ENCODE data around the gene CABLES2.

The CABLES2 gene

DNA sequence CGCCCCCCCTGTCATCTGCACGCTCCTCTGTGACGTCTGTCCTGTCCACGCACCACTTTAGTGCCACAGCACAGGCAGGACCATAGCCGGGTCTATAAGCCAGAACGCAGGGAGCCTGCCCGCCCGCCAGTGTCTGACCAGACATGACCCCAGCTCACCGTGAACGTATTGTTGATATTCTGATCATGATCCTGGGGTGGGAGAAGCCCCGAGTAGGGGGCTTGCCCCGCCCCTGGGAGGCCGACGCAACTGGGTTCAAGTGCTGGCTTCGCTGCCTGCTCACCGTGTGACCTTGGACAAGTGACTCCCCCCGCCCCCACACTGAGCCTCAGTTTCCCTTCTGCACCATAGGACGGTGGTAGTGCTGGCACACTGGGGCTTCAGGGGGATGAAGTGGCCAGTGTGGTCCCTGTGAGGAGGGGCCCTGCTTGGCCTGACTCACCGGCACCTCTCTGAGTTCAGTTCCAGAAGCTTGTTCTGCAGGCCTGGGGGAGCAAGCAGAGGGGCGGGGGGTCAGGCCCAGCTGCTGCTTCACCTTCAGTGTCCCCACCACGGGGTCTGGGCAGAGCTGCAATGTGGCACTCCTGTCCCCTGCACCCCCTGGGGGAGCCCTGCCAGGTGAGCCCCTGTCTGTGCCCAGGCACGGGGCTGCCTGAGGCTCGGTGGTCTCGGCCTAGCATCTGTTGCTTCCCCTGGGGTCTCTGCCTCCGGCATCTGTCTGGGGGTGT is 11.1 kb upstream of the CABLES2 start:
- DNase-seq = no peak

DNA sequence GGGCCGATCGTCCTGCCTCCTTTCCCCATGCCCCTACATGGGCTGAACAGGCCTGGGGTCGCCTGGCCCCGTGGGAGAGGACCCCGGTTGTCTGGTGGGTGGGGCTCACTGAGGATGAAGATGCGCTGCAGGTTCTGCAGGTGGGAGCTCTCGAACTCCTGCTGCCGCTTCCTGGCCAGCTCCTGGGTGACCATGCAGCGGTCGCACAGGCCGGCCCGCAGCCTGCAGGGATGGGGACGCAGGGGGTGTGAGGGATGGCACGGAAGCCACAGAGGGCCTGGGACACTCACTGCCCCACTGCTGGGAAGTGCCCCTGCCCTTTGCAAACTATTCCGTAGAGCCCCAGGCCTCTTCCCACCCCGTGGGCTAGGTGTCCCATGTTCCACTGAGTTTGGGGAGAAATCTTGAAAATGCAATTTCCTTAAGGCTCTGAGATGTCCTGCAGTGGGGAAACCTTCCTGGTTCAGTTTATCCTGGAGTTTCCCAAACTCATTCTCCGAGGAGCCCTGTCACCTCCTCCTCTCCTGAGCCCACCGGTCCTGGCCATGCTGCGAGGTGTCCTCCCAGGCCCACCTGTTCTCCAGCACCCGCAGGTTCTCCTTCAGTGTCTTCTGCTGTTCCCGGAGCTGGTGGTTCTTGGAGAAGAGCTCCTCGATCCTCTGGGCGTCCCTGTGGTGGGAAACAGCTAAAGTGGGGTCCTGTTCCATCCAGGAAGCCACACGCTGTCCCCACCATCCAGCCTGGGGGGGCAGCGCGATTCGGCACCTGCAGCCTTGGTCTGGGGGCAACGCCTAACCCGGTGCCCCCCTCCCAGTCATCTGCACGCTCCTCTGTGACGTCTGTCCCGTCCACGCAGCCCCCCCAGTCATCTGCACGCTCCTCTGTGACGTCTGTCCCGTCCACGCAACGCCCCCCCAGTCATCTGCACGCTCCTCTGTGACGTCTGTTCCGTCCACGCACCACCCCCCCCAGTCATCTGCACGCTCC is 9.9 kb upstream of the CABLES2 start:
- DNase-seq = no peak

DNA sequence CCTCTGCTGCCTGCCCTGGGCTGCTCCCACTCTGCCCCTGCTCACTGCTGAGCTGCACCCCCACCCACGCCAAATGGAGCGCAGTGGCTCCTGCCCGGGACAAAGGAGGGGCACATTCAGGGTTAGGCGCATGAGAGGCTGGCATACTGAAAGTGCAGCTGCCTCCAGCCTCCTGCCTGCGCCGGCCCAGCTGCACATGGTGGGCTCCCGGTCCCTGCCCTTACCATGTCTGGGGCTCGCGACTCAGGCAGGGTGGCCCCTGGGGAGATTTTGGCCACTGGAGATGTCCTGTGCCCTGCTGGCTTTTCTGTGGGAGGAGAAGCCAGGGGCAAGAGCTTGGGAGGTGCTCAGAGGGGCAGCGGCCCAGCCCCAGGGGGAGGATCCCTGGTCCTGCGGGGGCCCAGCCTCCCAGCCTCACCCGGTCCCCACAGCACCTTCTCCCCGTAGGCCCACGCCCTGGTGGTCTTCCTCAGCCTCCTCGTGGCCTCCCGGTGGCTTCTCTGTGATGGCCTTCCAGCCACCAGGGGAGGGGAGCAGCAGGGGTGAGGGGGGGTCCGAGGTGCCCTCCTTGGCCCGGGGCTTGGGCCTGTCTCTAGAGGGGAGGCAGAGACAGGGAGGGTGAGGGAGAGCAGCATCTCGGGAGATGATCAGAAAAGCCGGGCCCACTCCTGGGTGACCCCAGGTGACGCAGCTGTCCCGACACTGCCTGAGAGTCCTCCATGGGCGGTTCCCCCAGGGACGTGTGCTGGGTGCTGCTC is 8.4 kb upstream of the CABLES2 start:
- no peak for DNase-seq

DNA sequence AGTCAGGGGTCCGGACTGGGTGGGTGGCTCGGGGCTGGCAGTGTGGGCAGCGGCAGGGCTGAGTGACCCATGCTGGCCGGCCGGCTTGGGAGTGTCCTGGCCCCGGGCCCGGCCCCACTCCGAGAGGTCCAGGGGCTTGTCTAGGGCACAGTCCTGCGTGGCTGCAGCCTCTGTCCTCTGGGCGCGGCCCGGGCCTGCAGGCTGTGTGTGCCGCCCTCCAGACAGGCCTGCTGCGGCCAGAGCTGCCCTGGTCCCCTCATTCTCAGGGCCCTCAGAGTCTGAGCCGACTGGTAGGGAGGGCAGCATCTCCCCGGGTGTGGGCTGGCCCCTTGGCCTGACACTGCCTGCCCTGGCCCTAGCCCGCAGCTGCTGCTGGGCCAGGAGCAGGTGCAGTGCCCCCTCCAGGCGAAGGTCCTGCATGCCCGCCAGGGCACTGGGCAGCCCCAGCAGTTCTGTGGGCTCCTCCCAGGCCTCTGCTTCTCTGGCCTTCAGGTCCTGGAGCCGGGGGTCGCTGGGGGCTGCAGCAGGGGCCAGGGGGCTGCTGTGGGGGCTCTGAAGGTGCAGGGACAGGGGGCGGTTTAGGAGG is 6.9 kb upstream of the CABLES2 start:
- DNase-seq = no peak

DNA sequence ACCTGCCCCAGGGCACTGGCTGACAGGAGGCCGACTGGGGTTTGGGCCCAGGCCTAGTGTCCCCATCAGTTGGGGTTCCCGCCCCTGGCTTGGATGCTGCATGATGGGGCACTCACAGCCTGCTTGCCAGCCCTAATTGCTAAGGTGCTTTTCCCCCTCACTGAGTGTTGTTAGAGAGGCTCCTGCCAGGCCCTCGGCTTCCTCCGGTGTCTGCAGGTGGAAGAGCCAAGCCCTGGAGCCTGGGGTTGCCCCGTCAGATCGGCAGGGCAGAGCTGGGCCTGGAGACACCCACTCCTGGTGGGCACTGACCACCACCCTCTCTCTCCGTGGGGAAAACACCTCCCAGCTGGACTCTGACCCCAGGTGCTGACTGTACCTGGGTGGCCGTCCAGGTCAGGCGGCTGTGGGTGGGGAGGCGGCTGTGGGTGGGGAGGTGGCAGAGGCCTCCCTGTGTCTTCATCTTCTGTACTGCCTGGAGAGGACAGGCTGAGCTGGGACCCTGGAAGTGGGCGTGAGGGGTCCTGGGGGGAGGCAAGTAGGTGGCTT is 6.0 kb upstream of the CABLES2 start:
- no peak for DNase-seq

DNA sequence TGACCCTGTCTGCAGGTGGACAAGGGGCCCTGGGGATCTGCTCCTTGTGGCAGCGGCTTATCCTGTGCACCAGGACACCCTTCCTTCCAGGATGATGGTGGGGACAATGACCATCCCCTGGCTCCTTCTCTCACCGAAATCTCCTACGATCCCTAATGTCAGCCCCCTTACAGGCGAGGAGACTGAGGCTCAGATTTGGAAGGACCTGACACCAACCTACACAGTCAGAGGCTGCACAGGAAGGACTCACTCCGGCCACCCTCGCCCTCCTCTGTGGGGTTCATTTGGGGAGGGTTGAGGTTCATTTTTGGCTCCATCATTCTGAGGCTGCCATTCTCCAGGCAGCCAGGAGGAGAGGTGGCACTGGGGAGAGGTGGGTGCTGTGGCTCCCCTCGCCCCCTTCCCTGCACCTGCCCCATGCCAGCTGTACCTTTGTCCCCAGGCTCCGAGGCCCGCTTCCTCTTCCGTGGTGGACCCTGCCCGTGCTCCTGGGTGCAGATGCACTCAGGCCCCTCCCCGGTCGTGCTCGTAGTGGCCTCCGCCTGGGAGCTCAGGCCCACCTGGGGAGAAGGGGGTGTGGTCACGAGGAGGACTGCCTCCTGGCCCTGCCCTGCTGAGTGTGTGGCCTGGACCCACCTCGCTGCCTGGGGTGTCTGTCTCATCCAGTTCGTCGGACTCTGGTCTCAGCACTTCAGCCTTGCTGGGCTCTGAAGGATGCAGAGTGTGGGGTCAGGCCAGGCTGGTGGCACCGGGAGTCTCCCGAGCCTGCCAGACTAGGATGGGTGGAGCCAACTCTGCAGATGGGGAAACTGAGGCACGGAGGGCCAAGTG is 5.3 kb upstream of the CABLES2 start:
- DNase-seq = no peak

DNA sequence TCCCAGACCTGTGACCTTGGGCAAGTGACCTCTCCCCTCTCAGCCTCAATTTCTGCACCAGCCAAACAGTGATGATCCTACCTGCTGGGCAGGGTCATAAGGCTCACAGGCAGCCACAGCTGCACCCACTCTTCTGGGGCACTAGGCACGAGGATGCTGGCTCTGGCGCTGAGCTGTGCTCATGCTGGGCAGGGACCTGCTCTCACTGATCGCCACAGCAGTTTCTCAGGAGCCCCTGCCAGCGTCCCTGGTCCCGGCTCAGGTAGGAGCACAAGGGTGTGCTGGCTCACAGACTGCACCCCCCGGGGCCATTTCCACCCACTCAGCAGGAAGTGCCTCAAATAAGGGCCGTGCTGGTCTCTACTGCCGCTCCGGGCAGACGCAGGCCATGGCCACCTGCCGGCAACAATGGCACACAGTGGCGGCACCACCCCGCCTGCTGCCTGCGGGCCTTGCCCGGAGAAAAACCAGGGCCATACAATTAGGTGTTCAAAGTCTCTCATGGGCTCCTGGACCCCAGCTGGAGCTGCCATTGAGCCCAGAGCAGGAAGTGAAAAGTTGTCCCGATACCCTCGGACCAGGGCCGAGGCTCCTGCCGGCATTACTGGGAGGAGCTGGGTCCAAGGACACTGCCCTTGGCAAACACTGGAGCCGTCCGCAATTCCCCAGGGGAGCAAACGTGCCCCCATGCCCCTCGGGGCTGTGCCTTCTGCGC is 4.6 kb upstream of the CABLES2 start:
- DNase-seq = no peak

DNA sequence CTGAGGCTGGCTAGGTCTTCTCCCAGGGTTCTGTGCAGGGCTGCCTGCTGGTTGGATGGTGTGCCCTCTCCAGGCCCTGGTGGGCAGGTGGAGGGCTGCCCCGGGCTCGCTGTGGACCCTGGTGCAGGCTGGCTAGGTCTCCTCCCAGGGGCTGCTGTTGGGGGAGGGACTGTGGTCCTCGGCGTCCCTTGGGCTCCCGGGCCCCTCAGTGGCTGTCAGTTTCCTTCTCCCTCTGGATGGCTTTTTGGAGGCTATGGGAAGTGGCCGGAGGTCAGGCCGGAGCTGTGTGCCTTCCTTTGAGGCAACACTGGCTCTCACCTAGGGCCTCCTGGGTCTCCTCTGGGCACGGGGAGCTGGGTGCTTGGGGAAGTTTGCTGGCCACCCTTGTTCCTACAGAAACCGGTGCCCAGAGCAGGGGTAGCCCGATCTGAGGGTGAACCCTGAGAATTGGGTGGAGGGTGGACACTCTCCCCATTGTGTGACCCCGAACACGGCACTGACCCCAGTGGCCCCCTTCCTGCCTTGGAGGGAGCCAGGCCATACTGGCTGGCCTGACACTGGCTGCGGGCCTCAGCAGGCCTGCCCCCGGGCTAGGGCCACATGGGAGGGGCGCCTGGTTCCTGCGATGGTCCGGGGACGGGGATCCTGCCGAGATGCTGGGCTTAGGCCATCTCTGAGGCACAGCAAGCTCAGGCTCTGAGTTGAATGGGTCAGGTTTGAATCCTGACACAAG is 3.8 kb upstream of the CABLES2 start:
- DNase-seq = no peak

DNA sequence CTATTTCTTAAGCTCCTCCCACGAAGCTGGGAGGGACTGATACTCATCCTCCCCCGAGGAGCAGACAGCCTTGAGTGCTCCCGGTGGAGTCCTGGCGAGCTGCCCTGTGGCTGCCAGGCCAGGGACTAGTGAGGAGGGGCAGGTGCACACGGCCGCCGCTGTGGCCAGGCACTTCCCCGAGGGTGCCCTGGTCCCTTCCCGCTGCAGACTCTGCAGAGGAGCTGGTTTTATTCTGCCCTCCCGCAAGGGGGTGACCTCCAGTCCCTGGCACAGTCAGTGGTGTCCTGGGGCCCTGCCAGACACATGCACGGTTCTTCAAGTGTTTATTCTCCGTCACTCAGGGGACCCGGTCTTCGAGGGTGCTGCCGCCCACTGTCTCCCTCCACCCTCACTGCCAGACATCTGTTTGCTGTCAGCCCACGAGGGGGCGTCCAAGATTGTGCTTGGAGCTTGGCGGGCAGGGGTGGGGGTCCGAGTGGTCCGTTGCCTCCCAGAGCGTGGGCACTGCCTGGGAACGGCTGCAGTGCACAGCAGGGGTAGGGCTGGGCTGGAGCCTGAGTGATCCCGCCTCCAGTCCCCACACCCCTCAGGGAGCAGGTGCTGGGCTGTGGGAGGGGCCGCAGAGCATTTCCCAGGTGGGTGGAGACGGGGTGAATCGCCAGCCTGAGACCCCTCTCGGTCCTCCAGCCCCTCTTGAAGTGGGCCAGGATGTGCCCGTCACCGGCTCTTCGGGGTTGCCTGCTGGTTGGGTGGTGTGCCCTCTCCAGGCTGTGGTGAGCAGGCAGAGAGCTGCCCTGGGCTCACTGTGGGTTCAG is 3.1 kb upstream of the CABLES2 start:
- peak; percentile 20 for DNase-seq

DNA sequence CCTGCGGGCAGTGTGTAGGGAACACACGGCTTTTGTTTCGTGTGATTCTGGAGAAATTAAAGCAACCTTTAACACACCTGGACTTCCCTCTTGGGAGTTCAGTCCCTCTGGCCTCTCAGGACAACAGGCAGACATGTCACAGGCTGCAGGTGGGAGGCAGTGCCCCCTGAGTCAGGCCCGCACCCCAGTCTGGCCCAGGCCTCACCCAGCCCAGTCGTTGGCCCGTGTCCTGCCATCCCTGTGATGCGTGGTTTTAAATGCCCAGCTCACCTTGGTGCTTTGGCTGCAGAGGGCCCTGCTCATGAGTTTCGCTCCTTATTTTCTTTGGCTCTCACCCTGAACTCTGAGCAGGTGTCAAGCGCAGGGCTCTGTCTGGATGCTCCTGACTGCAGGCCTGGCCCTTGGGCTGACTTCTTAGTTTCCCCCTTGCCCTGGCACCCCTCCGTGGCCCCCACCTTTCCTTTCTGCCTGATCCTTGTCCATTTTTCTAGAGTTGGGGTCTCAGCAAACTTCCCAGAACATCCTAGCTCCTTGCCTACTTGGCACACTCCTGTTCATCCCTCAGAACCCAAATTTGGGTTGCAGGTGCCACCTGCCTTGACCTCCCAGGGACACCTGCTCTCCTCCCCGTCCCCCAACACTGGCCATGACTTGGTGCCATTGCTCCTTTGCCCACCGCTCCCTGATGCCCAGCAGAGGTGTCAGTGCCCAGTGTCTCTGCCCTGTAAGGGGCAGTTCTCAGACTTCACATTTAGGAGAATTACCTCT is 2.2 kb upstream of the CABLES2 start:
- DNase-seq = no peak

DNA sequence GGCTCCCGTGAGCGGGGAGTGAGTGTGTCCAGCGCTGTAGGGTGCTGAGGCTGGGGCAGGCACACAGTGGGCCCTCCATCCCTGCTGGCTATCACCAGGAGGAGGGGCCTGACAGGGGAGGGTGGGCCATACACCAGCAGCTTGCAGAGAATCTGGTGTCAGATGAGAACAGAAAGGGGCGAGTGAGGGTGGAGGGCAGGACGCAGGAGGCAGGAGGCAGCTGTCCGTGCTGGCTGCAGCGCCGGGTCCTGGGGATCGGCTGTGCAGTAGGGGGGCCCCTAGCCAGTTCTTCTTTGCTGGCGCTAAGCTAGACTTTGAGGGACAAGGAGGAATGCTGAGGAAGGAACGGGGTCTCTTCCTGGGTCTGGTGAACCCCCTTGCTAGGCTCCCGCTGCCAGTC is 1.6 kb upstream of the CABLES2 start:
- no peak for DNase-seq

DNA sequence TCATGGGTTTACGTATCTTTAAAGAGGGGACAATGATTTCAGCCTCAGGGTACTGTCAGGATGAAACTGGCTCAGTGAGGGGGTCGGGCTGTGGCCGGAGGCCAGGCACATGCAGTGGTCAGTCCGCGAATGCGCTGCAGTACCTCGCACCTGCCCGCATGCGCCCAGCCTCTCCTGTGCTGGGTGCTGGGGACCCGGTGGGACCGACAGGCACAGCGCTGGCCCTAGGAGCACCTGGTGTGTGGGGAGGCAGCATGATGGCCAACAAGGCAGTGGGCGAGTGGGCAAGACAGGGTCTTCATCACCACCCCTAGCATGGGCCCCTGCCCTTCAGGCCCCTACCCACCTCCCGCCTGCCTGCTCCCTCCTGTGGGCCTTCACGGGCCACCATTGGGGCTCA is 970 bp upstream of the CABLES2 start:
- DNase-seq = no peak

DNA sequence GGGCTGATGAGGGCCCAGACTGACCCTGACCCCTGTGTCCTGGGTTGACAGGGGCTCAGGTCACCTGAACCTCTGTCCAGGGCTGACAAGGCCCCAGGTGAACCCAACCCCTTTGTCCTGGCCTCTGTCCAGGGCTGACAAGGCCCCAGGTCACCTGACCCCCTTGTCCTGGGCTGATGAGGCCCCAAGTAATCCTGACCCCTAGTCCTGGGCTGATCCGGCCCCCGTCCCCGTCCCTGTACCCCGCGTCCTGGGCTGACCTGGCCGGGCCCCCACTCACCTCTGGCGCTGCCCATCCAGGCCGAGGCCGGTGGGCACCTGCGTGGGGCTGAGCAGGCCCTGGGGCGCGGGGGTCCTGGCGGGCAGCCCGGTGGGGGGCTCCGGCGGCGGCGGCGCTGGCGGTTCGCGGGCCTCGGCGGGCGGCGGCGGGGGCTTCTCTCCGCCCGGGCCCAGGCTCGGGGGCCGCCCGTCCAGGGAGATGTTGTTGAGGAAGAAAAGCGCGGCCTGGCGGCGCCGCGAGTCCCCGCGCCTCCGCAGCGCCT is 379 bp downstream of the CABLES2 start:
- DNase-seq = no peak

DNA sequence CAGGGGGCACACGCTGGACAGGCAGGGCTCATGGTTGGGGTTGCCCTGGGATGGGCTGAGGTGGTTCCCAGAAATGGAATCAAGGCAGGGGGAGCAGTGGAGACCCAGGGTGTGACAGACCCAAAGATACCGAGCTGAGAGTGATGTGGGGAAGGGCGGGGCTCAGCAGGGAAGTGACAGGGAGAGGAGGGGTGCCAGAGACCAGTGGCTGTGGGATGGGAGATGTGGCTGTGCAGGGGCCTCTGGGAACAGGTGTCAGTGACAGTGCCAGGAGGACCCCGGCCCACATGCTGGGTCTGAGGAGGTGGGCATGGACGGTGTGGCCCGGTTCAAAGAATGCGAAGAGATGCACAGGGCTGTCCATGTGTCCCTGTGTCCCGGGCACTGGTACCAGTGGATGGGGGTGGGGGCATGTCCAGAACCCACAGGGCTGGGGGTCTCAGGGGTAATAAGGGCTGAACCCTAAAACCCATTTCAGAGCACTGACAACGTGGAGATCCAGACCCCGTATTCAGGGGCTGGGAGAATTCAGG is 1.0 kb downstream of the CABLES2 start:
- DNase-seq = no peak

DNA sequence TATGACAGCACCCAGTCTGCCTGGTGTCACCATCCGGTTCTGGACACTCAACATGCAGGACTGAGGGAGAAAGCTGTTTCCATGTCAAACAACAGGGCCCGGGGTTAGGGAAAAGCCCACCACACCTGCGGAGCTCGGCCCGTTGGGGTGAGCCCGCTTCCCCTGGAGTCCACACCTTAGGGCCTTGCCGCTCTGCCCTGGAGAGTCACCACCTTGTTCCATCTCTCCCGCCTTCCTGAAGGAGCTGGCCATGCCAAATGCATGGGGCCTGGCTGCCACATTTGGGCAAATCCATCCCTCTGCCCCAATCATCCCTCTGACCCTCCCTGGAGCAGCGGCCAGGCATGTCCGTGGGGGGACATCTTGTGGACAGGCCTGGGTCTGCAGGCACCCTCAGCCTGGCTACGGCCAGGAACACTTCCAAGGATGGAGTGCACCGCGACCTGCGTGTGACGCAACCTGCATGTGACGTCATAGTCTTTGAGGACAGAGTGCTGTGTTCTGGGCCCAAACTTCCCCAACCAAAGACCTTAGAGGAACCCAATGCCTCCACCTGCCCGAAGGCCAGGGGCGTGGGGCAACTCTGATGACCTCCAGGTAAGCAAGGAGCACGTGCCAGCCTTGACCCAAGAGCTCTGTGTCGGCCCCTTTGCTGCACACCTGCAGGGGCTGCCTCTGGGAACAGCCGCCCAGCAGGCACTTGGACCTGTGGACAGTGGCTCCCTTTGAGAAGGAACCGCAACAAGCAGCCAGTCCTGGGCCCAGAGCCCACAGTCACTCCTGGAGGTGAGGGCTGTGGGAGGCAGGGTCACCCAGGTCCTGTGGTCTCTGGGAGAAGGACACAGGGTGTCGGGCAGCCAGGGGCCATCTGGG is 1.7 kb downstream of the CABLES2 start:
- DNase-seq = no peak

DNA sequence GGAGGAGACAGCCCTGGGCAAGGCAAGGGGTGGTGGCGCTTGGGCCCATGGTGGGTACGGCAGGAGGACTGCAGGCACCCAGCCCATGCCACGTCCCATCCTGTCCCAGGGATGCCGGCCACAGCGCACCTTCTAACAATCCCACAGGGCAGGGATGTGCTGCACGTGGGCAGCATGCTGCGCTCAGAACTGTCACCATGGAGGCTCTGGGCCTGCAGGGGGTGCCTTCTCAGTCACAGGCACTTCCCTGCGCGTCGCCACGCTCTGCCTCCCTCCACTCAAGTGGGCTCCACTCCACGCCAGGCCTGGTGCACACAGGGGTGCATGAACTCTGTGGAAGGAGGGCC is 2.4 kb downstream of the CABLES2 start:
- no peak for DNase-seq

DNA sequence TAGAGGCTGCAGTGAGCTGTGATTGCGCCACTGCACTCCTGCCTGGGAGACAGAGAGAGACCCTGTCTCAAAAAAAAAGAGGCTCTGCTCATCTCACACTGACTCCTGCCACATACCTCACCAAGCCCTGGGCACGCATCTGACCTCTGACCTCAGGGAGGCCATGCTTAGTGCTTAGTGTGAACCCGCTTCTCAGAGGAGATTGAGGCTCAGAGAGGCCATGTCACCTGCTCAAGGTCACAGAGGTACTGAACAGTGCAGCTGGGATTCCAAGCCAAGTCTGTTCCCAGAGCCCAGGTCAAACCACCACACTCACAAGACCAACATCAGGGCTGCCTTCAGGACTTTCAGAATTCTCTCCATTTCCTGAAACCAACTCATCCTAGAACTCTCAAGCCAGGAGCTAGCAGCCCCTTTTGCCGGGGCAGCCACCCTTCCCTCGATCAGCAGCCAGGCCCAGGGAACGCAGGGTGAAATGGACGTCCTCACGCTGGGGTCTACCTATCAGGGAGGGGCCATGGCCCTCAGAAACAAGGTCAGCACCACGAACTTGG is 2.9 kb downstream of the CABLES2 start:
- DNase-seq = no peak
